Vagina (tissue), 2 donors: ENCODE measurements around the gene DCST2.

Experiments used
- CTCF ChIP-seq, 3 experiments: fragments of 450-650 bp in 2 of 3; fragments of 200-600 bp in 1 of 3; sonication (generic) in 1 of 3; IDR thresholded peaks; one replicate each; pipeline ENCODE4 v1.5.1; 2017 to 2019; ENCODE audit warnings: antibody characterized with exemption in 3 of 3, mild to moderate bottlenecking in 2 of 3, moderate library complexity in 2 of 3
- POLR2A ChIP-seq, 2 donors: fragments of 450-650 bp; IDR thresholded peaks; one replicate each; pipeline ENCODE4 v1.6.1; 2017; ENCODE audit warnings: antibody characterized with exemption in 2 of 2, mild to moderate bottlenecking in 2 of 2, moderate library complexity in 2 of 2
- POLR2AphosphoS5 ChIP-seq, 2 donors: sonication (generic); formaldehyde crosslinking; IDR thresholded peaks; one replicate each; pipeline ENCODE4 v1.9.0; 2017; ENCODE audit warnings: antibody characterized with exemption in 2 of 2, mild to moderate bottlenecking in 2 of 2, low read depth in 1 of 2; ENCODE audit not compliant: insufficient read depth in 1 of 2

DNA sequence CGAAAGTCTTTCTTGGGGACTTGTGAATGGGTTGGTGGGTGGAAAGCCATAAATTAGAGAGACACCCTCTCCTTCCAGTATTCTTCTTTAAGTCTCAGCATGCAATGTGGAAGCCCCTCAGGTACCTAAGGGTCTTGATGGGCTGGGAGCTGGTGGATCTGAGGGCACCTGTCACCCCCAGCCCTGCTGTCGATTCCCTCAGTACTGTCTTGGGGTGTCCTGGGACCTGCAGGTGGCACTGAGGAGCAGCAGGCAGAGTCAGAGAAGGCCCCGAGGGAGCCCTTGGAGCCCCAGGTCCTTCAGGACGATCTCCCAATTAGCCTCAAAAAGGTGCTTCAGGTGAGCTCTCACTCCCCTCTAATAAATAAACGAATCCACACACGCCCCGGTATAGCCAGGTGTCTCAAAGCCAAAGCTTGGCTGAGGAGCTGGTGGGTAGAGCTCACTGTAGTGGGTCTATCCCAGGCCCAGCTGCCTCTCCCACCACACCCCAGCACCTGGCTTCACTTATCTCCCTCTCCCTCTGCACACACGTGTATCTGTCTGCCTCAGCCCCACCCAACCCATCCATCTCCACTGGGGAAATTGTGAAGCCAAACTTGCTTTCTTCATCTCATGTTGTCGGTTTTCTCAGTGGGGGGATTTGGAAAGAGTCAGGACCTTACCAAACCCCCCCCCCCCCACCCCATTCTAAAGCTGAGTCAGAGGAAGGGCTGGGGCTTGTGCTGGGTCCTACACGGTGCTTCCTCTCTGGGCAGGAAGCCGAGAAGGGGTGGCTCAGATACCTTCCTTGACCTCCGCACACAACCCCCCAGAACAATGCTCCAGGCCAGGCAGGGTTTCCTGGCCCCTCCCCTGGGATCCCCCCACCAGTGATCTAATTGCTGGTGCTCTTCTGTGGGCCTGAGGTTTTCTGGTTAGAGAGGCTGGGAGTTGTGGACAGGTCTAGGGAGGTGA, 19.1 kb upstream of the DCST2 start:
- no peak for TF ChIP-seq CTCF (IDR thresholded peaks at IDR 0.05)
- TF ChIP-seq POLR2AphosphoS5 (IDR thresholded peaks at IDR 0.05; ENCODE audit: insufficient read depth in 1 of 2, low read depth in 1 of 2), result no peak
- no peak for TF ChIP-seq POLR2A (IDR thresholded peaks at IDR 0.05)
